Airway epithelial cell (primary cell): ENCODE measurements around the gene ATP8A1. TPM values are rescaled to one million over a fixed set of nuclear protein-coding genes. Genes with fewer than 3 reads are reported as not detected.

ENCODE experiments used
- total RNA-seq: library from RNA; depleted of rRNA; stranded (reverse); fragments of >200 nt; gene quantifications from 2 replicates; pipeline ENCODE4 v1.2.3, GENCODE V29; 2015

Gene ATP8A1
- 0.14 and 0.74 TPM in 2 replicates for total RNA-seq

GRCh38 chr4:42656944-42657792 lies at the start of gene ATP8A1:
Gene ATP8A1, minus strand, starts transcription at chr4:42657105. Its CDS starts 232 bp downstream, at chr4:42656873.

GRCh38 chr4:42396752-42397634 lies 259.9 kb downstream of the ATP8A1 start, which contains the start of gene SHISA3:
Gene SHISA3, plus strand, starts transcription at chr4:42397488. Its CDS starts 569 bp downstream, at chr4:42398057.

Other genes starting within 250 kb of the ATP8A1 start
- not detected in 2 replicates for gene GRXCR1, start 235.6 kb upstream of the ATP8A1 start, total RNA-seq